ENCODE data around the gene MGP.

The MGP gene

DNA sequence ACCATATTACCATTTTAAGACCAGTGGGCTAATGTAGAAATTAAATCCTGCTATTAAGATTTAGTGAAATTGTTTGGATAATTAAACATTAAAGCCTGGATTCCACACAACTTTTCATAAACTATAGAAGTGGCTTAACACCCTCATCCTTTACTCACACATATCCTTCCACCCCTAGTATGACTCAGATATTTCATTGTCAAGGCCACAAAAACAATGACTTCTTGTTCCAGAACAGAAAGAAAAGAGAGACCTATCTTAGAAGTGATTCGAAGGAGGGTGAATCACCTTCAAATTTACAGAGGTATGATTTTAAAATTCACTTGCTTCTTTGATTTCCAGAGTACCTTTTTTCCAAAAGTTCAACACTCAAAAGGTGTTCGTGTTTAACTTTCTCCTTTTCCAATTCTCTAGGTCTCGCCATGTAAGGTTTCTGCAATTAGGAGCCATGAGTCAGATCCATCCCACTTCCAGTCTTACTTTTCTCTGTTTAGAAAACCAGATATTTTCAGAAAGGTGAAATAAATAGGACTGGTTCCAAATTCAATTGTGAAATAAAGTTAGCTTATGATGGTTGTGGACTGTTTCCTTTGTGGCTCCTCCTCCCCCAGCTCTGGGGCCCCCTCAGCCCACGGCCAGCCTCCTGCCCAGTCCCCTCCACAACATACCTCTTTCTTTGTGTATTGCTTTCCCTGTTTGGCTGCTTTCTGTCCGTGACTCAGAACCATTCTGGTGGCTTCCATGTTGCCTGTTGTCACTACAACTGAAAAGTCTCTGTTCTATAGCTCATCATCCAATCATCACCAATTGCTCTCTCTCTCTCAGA lies 24.6 kb upstream of the MGP start:
- peak overlapping the region; percentile 49 to 73 for H3K4me3 Mint-ChIP-seq
- DNase-seq (peak; percentile 13 to 74), ATAC-seq (peak; percentile 89)
- H3K27ac Mint-ChIP-seq, result peak overlapping the region; percentile 89 to 94
- peaks cover 30% of the 10 kb centered on the region for H3K4me1 Mint-ChIP-seq
- H3K27me3 Mint-ChIP-seq, result no peaks in the 10 kb centered on the region
- peaks cover 0 to 7% of the 10 kb centered on the region in 2 donors for H3K9me3 Mint-ChIP-seq

DNA sequence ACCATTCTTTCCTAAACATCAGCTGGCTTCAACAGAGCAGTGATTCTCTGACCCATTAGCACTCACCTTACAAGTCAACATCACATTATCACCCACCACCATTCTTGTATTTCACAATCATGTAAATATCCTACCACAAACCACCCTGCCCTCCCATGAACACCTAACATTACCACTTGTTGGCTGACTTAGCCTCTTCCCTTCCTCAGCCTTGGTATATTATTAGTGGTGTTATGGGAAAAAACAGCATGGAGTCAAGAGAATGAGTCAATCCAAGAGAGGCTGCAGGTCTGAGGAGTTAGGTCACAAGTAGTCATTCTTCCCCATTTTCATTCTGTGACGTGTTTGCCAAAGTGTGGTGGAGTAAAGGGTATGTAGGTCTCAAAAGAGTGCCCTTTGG lies 22.3 kb upstream of the MGP start:
- peaks cover 0 to 7% of the 10 kb centered on the region in 2 donors for H3K9me3 Mint-ChIP-seq
- H3K27me3 Mint-ChIP-seq, result no peaks in the 10 kb centered on the region
- peaks cover 37% of the 10 kb centered on the region for H3K4me1 Mint-ChIP-seq
- H3K4me3 Mint-ChIP-seq, result no peak overlapping the region
- H3K27ac Mint-ChIP-seq, result no peak overlapping the region
- ATAC-seq, result peak; percentile 55
- peak in 1 of 2 donors; percentile 41 for DNase-seq

DNA sequence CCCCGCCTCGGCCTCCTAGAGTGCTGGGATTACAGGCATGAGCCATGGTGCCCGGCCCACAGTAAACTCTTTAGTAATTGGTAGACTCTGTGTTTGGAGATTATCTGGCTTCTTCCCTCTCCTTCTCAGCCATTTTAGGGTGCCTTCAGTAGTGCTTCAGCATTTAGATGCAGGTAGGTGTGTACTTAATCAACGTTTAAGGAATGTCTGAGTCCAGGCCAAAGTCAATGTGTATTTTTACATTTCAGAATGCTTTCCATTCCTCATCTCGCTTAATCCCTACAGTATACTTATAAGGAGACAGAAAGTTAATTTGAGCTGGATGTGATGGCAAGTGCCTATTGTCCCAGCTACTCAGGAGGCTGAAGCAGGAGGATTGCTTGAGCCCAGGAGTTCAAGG lies 20.5 kb upstream of the MGP start:
- H3K4me3 Mint-ChIP-seq, result no peak overlapping the region
- DNase-seq (no peak), ATAC-seq (no peak)
- no peak overlapping the region for H3K27ac Mint-ChIP-seq
- H3K27me3 Mint-ChIP-seq, result no peaks in the 10 kb centered on the region
- peaks cover 0 to 7% of the 10 kb centered on the region in 2 donors for H3K9me3 Mint-ChIP-seq
- peaks cover 39% of the 10 kb centered on the region for H3K4me1 Mint-ChIP-seq

DNA sequence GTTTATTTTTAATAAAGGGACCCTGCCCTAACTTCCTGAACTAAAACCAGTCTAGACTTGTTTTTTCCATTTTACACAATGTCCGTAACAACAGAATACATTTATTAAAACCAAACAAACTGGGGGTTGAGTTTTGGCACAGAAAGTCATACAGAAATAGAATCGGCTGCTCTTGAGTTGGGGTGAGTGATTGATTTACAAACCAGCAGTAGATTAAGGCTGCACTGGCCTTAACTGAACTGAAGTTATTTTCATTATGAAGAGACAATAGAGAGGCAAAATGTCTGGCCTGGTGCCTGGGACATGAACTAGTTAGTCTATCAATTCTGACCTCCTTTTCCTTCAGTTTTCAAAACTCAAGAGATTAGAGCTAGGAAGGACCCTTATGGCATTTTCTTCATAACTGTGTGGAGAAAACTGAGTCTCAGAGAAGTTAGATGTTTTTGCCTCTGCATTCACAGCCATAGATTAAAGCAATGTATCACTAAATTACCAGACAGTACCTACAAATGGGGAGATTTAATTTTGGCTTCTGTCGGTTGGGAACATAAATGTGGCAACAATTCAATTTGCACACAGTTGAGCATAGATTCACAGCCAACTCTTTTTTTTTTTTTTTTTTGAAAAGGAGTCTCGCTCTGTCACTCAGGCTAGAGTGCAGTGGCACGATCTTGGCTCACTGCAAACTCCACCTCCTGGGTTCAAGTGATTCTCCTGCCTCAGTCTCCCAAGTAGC lies 19.8 kb upstream of the MGP start:
- DNase-seq, result no peak
- Mint-ChIP-seq H3K4me1 (peaks cover 33% of the 10 kb centered on the region), H3K9me3 (peaks cover 0 to 7% of the 10 kb centered on the region in 2 donors), H3K27ac (no peak overlapping the region), H3K27me3 (no peaks in the 10 kb centered on the region), H3K4me3 (no peak overlapping the region)
- no peak for ATAC-seq

DNA sequence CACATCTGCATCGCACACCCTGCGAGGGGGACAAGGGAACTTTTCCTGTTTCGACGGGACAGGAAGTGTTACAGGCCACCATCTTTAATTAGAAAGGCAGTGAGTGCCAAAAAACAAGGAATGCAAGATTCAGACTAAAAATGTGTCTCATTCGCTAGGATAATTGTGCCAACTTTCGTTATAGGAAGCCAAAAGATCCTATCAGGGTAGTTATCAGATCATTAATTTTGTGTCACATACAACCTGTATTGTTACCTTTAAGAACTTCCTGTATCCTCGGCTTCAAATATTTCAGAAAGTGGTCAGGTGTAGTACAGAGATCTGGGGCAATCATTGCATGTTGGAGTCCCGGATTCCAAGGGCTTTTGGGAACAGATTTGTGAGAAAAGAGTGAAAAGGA lies 19.2 kb upstream of the MGP start:
- no peak for ATAC-seq
- H3K9me3 Mint-ChIP-seq, result peaks cover 0 to 7% of the 10 kb centered on the region in 2 donors
- no peak for DNase-seq
- no peak overlapping the region for H3K4me3 Mint-ChIP-seq
- no peaks in the 10 kb centered on the region for H3K27me3 Mint-ChIP-seq
- no peak overlapping the region for H3K27ac Mint-ChIP-seq
- H3K4me1 Mint-ChIP-seq, result peaks cover 27% of the 10 kb centered on the region

DNA sequence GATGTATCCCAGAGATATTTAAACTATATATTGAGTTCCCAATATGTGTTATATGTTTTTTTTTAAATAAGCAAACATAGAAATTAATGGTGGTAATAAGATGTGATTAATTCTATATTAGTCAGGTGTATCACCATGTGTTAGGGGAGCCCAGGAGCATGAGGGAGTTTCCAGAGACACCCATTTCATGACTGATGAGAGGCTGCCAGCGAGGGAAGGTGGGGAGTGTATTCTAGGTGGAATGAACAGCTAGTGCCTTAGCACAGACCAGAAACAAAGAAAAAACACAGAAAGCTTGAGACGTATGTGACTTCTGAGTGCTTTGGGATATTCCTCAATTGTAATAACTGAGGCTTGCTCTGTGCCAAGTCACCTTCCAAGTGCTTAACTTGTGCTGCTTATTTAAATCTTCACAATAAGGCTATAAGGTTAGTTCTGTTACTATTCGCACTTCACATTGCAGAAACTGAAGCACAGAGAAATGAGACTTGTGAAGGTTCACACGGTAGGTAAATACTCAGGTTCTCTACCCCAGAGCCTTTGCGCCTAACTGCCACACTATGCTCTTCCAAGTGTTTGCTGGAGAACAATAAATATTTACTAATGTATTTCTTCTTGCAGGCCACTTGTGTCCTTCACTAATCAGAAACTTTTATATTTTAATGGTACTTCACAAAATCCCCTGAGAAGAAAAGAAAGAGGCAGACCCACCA lies 17.9 kb upstream of the MGP start:
- ATAC-seq (no peak), DNase-seq (no peak)
- Mint-ChIP-seq H3K4me1 (peaks cover 25% of the 10 kb centered on the region), H3K27ac (peak overlapping the region; percentile 20 to 30), H3K4me3 (no peak overlapping the region), H3K9me3 (peaks cover 0 to 6% of the 10 kb centered on the region in 2 donors), H3K27me3 (no peaks in the 10 kb centered on the region)

DNA sequence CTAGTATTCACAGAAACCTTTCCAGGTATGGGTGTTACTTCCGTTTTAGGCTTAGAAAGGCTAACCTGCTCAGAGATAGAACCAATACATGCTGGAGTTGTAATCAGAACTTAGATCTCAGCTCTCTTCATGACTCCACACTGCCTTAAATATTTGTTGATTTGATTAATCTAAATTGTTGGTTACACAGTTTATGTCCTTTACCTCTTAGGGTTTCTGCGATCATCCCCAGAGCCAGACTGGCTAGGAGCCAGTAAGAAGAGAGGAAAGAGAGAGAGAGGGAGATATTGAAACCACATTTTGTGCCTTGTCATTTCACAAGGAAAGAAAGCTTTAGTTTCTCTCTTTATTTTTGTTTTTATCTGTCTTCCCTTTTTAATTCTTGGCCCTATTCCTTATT lies 16.8 kb upstream of the MGP start:
- H3K9me3 Mint-ChIP-seq, result no peaks in the 10 kb centered on the region
- peaks cover 15% of the 10 kb centered on the region for H3K4me1 Mint-ChIP-seq
- no peak for ATAC-seq
- no peaks in the 10 kb centered on the region for H3K27me3 Mint-ChIP-seq
- peak overlapping the region in 1 of 2 donors; percentile 36 for H3K4me3 Mint-ChIP-seq
- H3K27ac Mint-ChIP-seq, result peak overlapping the region in 1 of 2 donors; percentile 55
- DNase-seq, result no peak

DNA sequence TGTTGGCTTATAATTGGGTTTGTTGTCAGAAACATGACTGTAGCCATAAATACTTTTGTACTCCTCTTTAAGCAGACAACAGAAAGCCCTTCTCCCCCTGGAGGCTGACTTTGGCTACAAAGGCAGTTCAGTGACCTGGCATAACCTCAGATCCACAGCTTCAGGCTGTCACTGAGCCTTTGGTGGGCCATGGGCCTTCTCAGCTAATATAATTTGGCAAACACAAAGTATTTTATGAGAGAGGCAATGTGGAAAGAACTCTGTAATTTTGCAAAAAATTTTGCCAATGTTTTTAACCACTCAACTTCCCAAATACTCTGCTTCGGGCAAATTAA lies 15.5 kb upstream of the MGP start:
- DNase-seq, result no peak
- no peaks in the 10 kb centered on the region for H3K9me3 Mint-ChIP-seq
- no peak overlapping the region for H3K4me3 Mint-ChIP-seq
- no peak for ATAC-seq
- H3K27ac Mint-ChIP-seq, result no peak overlapping the region
- H3K27me3 Mint-ChIP-seq, result no peaks in the 10 kb centered on the region
- peaks cover 15% of the 10 kb centered on the region for H3K4me1 Mint-ChIP-seq

DNA sequence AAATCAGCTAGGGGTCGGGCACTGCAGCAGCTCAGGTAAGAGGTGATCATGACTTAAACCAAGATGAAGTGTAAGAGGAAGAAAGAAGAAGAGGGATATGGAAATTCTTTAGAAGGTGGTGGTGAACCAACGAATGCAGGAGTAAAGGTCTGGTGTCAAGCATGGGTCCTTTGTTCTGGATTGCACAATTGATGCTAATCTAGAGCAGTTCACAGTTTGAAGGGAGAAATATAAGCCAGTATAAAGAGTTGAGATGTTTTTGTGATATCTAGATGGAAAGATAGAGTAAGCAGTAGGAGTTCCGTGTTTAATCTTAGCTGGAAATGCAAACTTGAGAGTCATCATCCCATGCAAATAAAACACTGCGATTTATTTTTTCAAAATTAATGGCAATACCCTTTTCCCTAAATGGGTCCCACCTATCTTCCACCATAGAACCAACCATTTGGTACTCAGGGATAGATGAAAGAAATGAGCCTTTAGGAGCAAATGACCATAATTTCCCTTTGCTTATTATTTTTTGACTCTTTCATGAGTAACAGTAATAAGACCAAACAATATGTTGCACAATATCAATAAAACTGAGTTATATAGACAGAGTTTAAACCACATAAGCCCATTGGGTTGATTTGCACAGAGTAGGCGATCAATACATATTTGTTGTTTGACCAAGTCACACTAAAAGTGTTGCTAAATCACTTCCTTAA lies 15.0 kb upstream of the MGP start:
- Mint-ChIP-seq H3K4me1 (peaks cover 15% of the 10 kb centered on the region), H3K27me3 (no peaks in the 10 kb centered on the region), H3K4me3 (no peak overlapping the region), H3K9me3 (no peaks in the 10 kb centered on the region), H3K27ac (no peak overlapping the region)
- no peak for ATAC-seq
- no peak for DNase-seq

DNA sequence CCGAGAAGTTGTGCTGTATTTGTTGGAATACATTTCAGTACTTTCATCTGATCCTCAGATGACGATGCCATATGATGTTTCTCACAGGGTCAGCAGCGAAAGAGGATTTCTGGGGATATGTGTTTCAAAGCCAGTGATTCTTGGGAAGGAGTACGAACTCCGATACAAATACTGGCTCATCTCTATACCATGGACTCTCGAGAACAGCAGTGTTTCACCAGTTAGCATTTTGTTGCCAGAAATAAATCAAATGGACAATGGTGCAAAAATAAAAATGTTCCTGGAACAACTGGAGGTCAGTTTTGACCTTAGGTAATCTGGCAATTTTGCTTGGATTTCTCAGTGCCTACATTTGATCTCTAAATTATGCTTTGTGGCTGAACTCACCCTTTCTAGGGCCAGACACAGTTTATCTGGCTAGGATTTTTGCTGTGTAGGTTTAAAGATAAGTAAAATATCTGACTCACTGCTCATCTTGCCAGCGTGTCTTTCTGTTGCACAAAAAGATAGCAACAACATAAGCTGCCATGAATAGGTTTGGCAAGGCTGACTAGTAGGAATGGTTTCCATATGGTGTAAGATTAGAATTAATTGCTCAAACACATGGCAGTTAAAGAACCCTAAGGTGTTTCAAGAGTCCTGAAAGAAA lies 11.0 kb upstream of the MGP start:
- no peaks in the 10 kb centered on the region for H3K4me1 Mint-ChIP-seq
- no peak overlapping the region for H3K27ac Mint-ChIP-seq
- no peak overlapping the region for H3K4me3 Mint-ChIP-seq
- ATAC-seq (no peak), DNase-seq (no peak)
- no peaks in the 10 kb centered on the region for H3K27me3 Mint-ChIP-seq
- H3K9me3 Mint-ChIP-seq, result no peaks in the 10 kb centered on the region

DNA sequence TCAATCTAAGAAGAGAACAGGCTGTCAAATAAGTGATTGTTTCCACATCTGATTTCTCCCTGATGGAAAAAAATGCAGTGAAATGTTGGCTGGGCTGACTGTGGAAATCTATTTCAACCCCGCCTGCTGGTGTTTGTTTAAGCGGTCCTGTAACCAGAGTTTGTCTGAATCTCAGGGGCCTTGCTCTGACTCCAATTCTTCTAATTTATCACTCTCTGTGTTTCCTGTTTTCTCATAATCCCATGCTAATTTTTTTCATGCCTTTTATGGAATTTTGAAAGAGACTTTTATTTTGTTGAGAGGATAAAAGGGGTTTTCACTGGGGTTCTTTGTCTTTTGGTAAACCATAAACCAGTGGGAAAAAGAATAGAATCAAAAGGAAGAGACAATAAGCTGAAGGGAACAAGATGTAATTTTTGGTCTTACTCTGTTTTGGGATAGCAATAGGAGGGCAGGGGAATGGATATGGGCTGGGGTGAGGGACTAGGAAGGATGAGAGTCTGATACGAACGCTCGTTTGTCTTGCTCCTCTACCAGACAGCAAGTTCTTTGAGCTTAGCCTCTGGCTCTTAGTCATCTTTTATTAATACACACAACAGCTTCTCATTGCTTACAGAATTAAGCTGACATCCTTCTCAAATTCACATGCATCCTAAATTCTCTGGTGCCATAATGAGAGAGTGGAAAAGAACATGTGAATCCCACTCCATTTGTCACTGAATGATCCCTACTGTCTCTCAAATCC lies 8.0 kb upstream of the MGP start:
- Mint-ChIP-seq H3K27ac (no peak overlapping the region), H3K9me3 (no peaks in the 10 kb centered on the region), H3K4me3 (no peak overlapping the region), H3K4me1 (no peaks in the 10 kb centered on the region), H3K27me3 (no peaks in the 10 kb centered on the region)
- ATAC-seq, result no peak
- DNase-seq, result no peak

DNA sequence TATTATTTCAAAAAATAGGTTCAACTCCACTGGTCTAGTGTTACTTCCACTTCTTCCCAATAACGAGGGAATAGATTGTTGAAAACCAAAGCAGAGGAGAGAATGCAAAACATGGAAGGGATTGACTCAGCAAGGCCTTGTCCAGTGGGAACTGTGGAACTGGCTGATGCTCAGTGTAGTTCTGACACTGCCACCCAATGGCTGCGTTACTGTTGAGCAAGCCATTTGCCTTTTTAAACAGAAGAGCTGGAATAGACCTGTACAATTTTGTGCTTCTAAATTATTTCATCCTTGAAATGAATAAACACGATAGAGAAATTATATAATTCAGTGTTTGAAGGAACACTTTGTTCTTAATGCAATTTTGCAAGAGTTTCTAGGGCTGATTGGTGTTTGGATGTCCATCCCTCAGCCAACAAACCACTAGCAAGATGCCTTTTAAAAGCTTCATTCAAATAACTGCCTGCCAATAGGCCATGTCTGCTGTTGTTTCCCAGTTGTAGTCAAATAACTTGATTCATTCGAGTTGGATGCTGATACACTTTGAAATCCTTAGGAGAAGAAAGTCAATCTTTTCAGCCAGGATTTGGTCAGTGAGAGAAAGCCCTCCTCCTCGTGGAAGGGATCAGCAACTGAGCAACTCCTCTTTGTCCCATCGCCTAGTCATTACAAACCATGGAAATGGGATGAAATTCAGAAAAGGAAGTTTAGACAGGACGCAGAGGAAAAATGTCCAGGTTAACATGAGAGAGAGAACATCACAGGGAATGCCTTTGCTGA lies 7.3 kb upstream of the MGP start:
- no peak overlapping the region for H3K4me3 Mint-ChIP-seq
- H3K27ac Mint-ChIP-seq, result no peak overlapping the region
- DNase-seq, result no peak
- H3K4me1 Mint-ChIP-seq, result no peaks in the 10 kb centered on the region
- ATAC-seq, result no peak
- no peaks in the 10 kb centered on the region for H3K27me3 Mint-ChIP-seq
- H3K9me3 Mint-ChIP-seq, result no peaks in the 10 kb centered on the region

DNA sequence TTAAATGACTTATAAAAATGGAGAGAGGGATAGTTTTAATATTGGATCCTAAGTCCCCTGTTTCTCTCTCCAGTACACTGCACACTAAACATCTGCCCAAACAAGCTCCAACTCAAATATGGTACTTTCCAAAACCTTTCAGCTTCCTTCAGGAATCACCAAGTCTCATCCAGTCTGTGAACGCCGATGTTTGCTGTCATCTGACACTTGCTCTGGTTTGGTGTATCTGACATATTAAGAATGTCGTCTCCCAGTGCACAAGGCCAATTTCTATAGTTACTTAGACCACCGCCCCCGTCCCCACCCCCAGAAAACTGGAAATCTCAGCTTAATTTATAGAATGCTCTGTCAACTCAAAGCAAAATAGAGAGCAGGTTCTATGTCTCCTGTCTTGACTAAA lies 5.0 kb upstream of the MGP start:
- Mint-ChIP-seq H3K4me1 (peaks cover 14% of the 10 kb centered on the region), H3K27me3 (peaks cover 6% of the 10 kb centered on the region), H3K4me3 (no peak overlapping the region), H3K9me3 (no peaks in the 10 kb centered on the region), H3K27ac (no peak overlapping the region)
- DNase-seq (no peak), ATAC-seq (no peak)

DNA sequence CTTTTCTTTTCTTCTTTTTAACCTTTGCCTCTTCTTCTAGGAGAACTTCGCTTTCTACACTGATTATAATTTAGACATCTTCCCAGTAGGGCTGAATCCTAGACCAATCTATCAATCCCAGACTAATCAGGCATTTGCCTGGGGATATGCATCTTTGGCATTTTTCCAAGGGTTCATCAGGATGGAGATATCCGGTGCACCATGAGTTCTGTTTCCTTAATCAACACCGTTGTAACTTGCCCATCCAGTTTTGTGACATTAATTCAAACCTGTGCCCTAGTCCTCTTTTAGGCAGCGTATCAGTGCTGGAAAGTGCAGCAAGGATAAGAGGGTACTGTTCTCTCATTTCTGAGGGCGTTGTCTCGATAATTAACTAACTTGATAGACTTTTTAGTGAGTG lies 617 bp upstream of the MGP start:
- no peak for DNase-seq
- peaks cover 40% of the 10 kb centered on the region for H3K4me1 Mint-ChIP-seq
- no peak for ATAC-seq
- no peaks in the 10 kb centered on the region for H3K9me3 Mint-ChIP-seq
- no peak overlapping the region for H3K4me3 Mint-ChIP-seq
- H3K27ac Mint-ChIP-seq, result no peak overlapping the region
- peaks cover 11% of the 10 kb centered on the region for H3K27me3 Mint-ChIP-seq
